ENCODE measurements around the gene IQSEC2. TPM values are rescaled to one million over a fixed set of nuclear protein-coding genes. Genes with fewer than 3 reads are reported as not detected.

The IQSEC2 gene
- total RNA-seq, 1 experiment from 2014 or later, result 8.5 TPM

DNA sequence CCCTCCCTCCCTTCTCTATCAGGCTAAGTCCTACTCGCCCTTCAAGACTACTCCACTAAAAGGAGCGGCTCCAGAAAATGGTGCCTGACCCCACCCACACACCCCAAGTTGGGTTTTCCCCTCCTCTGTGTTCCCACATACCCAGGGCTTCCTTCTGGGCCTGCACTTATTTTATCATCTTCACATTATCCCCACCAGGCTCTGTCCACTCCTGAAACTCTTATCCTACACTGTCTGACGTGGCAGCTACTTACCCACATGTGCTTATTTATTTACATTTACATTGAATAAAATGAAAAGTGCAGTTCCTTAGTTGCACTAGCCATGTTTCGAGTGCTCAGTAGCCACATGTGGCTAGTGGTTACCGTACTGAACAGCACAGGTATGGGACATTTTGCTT is 51.3 kb downstream of the IQSEC2 start:
- BruUV-seq (replicated peaks), result no TSS peak
- no peaks in the 10 kb centered on the region for H3K9me3 ChIP-seq (ENCODE audit: low read length)
- no peak overlapping the region for H2AFZ ChIP-seq (ENCODE audit: low read length)

DNA sequence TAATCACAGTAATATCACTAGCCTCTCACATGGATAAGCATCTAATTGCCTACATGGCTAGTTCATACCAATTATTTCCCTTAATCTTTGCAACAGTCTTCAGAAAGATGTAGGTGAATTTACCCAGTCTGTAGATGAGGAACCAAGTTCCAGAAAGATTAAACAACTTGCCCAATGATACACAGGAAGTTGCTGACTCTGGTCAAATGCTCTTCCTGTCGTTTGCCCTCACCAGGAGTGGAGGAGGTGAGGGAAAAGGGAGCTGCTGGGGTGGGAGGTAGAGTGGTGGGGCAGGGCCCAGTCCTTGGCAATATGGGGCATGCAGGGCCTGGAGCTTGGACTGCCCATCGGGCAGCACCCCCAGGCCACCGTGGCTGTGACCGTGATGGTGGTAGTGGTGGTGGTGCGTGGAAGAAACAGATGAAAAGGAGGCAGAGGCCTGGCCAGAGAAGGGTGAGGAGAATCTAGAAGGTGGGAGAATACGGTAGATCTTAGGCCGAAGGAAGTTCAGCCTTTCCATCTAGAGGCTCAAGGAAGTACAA is 54.1 kb downstream of the IQSEC2 start:
- no peak overlapping the region for H3K9ac ChIP-seq (ENCODE audit: low read length)
- H3K27me3 ChIP-seq (ENCODE audit: low read length), result no peaks in the 10 kb centered on the region
- CTCF ChIA-PET, result no interaction called here
- intact Hi-C loops (cut with micrococcal nuclease), result no loop called here
- peaks cover 15% of the 10 kb centered on the region for H4K20me1 ChIP-seq (ENCODE audit: low read length)
- no peak overlapping the region for H3K4me3 ChIP-seq (ENCODE audit: low read length)
- ATAC-seq (no peak), DNase-seq (no peak)
- no TSS peak for BruUV-seq (replicated peaks)
- no peaks in the 10 kb centered on the region for H3F3A ChIP-seq (ENCODE audit: low read length, unreplicated experiment)
- no peak overlapping the region for H3K27ac ChIP-seq (ENCODE audit: low read length)
- no peaks in the 10 kb centered on the region for H3K9me3 ChIP-seq (ENCODE audit: low read length)
- H3K79me2 ChIP-seq (ENCODE audit: low read length), result peaks cover 28% of the 10 kb centered on the region
- TF ChIP-seq EZH2phosphoT487 (IDR thresholded peaks at IDR 0.05; ENCODE audit: borderline replicate concordance, low read length), result no peak
- TF ChIP-seq EZH2 (IDR thresholded peaks at IDR 0.05; ENCODE audit: low read length, unreplicated experiment), result no peak
- TF ChIP-seq, protein P1, sequence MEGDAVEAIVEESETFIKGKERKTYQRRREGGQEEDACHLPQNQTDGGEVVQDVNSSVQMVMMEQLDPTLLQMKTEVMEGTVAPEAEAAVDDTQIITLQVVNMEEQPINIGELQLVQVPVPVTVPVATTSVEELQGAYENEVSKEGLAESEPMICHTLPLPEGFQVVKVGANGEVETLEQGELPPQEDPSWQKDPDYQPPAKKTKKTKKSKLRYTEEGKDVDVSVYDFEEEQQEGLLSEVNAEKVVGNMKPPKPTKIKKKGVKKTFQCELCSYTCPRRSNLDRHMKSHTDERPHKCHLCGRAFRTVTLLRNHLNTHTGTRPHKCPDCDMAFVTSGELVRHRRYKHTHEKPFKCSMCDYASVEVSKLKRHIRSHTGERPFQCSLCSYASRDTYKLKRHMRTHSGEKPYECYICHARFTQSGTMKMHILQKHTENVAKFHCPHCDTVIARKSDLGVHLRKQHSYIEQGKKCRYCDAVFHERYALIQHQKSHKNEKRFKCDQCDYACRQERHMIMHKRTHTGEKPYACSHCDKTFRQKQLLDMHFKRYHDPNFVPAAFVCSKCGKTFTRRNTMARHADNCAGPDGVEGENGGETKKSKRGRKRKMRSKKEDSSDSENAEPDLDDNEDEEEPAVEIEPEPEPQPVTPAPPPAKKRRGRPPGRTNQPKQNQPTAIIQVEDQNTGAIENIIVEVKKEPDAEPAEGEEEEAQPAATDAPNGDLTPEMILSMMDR (conservative IDR thresholded peaks at IDR 0.05; ENCODE audit: low read depth, low read length), result no peak
- no peak overlapping the region for H2AFZ ChIP-seq (ENCODE audit: low read length)
- H3K4me2 ChIP-seq (ENCODE audit: low read length), result no peak overlapping the region
- H3K36me3 ChIP-seq (ENCODE audit: low read depth, low read length), result no peaks in the 10 kb centered on the region; the same call in 1 of the 2 replicates
- H3K4me1 ChIP-seq (ENCODE audit: insufficient read depth, low read length), result peaks cover 23% of the 10 kb centered on the region
- no peaks in the 10 kb centered on the region for H3K9me2 ChIP-seq (replicated peaks; ENCODE audit: low read length)
- POLR2A ChIA-PET (ENCODE audit: unreplicated experiment), result interaction anchor here (0.6 kb wide), 1 partner anchor 195 kb away, joined by 3 read pairs; the partner anchor contains the start of gene SMC1A

More for the DNA sequence above, 51.3 kb downstream of the IQSEC2 start:
- Histone ChIP-seq H3K4me2 (ENCODE audit: low read length) (no peak overlapping the region), H3K79me2 (ENCODE audit: low read length) (no peaks in the 10 kb centered on the region), H3F3A (ENCODE audit: low read length, unreplicated experiment) (no peaks in the 10 kb centered on the region), H4K20me1 (ENCODE audit: low read length) (no peaks in the 10 kb centered on the region), H3K4me1 (ENCODE audit: insufficient read depth, low read length) (peaks cover 8% of the 10 kb centered on the region), H3K9ac (ENCODE audit: low read length) (no peak overlapping the region), H3K9me2 (replicated peaks; ENCODE audit: low read length) (no peaks in the 10 kb centered on the region), H3K27ac (ENCODE audit: low read length) (no peak overlapping the region), H3K4me3 (ENCODE audit: low read length) (no peak overlapping the region), H3K36me3 (ENCODE audit: low read depth, low read length) (no peaks in the 10 kb centered on the region), H3K27me3 (ENCODE audit: low read length) (no peaks in the 10 kb centered on the region)
- ChIA-PET CTCF (no interaction called here), POLR2A (ENCODE audit: unreplicated experiment) (no interaction called here)
- intact Hi-C loops (cut with micrococcal nuclease), result no loop called here
- ATAC-seq, result no peak
- no peak for DNase-seq
- TF ChIP-seq, protein P1 (conservative IDR thresholded peaks at IDR 0.05; ENCODE audit: low read depth, low read length), result no peak
- no peak for TF ChIP-seq EZH2 (IDR thresholded peaks at IDR 0.05; ENCODE audit: low read length, unreplicated experiment)
